HepG2 (cell line): ENCODE data around the gene TF. TPM values are rescaled to one million over a fixed set of nuclear protein-coding genes. Genes with fewer than 3 reads are reported as not detected.

ENCODE experiments used
- ATAC-seq: fragments of 200-7000 bp; cut with Tn5 transposase; 3 replicates; pipeline ENCODE4 v1.9.1; 2020; ENCODE audit warnings: mild to moderate bottlenecking, moderate library complexity
- BruUV-seq: library from RNA; stranded (reverse); fragments of 400-500 nt; replicated peaks from 2 replicates; lab custom pipeline; 2021; lab: Mats Ljungman, UMichigan
- CTCF ChIA-PET: fragments of 300-600 bp; formaldehyde crosslinking; extraction: SDS; loops from one replicate; lab custom pipeline; 2021; ENCODE audit warnings: low total read pairs, inconsistent platforms, low intra/inter-chr PET ratio; lab: Yijun Ruan, JAX
- POLR2A ChIA-PET: fragments of 350-600 bp; sonication (Branson Sonifier 250); formaldehyde crosslinking; loops from one replicate; lab custom pipeline; 2020; ENCODE audit warnings: antibody characterized with exemption, inconsistent platforms; lab: Yijun Ruan, JAX
- DNase-seq: peaks from one replicate; pipeline ENCODE4 v3.0.0-alpha.2; 2015; ENCODE audit warnings: low spot score
- FAIRE-seq: peaks from 3 replicates; lab custom pipeline; 2011; peaks lifted over from hg19 to GRCh38; lab: Jason Lieb, UNC
- H2AFZ ChIP-seq: one replicate; pipeline ENCODE4 v1.6.1; 2011; ENCODE audit warnings: low read length, inconsistent platforms
- H3K27ac ChIP-seq: fragments of 300-600 bp; 3 replicates; pipeline ENCODE4 v1.8.0; 2011; ENCODE audit warnings: mixed run types, mild to moderate bottlenecking, mixed read lengths, low read length, inconsistent platforms; ENCODE audit not compliant: insufficient read depth; ENCODE audit errors: extremely low read length
- H3K27me3 ChIP-seq, 2 experiments: fragments of 200-600 bp in 1 of 2; 2 replicates in 1 of 2; 3 replicates in 1 of 2; pipeline versions ENCODE4 v1.6.0 to v1.8.0; 2011; ENCODE audit warnings: low read length in 2 of 2, mild to moderate bottlenecking in 2 of 2, moderate library complexity in 2 of 2, inconsistent platforms in 1 of 2; ENCODE audit not compliant: insufficient read depth in 2 of 2, control insufficient read depth in 1 of 2
- H3K36me3 ChIP-seq, 2 experiments: fragments of 200-600 bp in 1 of 2; replicated peaks in 1 of 2; 2 replicates in 1 of 2; 3 replicates in 1 of 2; pipeline versions ENCODE4 v1.5.1 to v1.8.0; 2011; ENCODE audit warnings: low read length in 2 of 2, inconsistent platforms in 1 of 2; ENCODE audit not compliant: insufficient read depth in 2 of 2, control insufficient read depth in 1 of 2
- H3K4me1 ChIP-seq: 2 replicates; pipeline ENCODE4 v1.5.1; 2012; ENCODE audit warnings: low read length, inconsistent platforms; ENCODE audit not compliant: insufficient read depth
- H3K4me2 ChIP-seq: 2 replicates; pipeline ENCODE4 v1.6.0; 2011; ENCODE audit warnings: low read depth, low read length, inconsistent platforms
- H3K4me3 ChIP-seq, 3 experiments: fragments of 200-600 bp in 1 of 3; sonication (generic), shearing (Covaris generic) in 1 of 3; replicated peaks in 1 of 3; 2 replicates each; pipeline ENCODE4 v1.5.1; 2011 to 2016; ENCODE audit warnings: low read length in 3 of 3, inconsistent platforms in 2 of 3, low read depth in 2 of 3, mild to moderate bottlenecking in 2 of 3, control low read depth in 1 of 3, mixed read lengths in 1 of 3; ENCODE audit not compliant: insufficient read depth in 1 of 3
- H3K79me2 ChIP-seq: one replicate; pipeline ENCODE4 v1.6.1; 2011; ENCODE audit warnings: low read length, inconsistent platforms; ENCODE audit not compliant: insufficient read depth
- H3K9ac ChIP-seq: 2 replicates; pipeline ENCODE4 v1.6.0; 2011; ENCODE audit warnings: mild to moderate bottlenecking, low read depth, low read length, inconsistent platforms; ENCODE audit not compliant: insufficient read depth
- H3K9me3 ChIP-seq: 2 replicates; pipeline ENCODE4 v1.5.1; 2012; ENCODE audit warnings: mild to moderate bottlenecking, low read length
- H4K20me1 ChIP-seq: 2 replicates; pipeline ENCODE4 v1.6.0; 2011; ENCODE audit warnings: inconsistent platforms, mild to moderate bottlenecking, low read length, moderate library complexity; ENCODE audit not compliant: insufficient read depth
- ATF7 ChIP-seq, 2 experiments: fragments of 450-650 bp in 1 of 2; sonication (generic) in 1 of 2; formaldehyde crosslinking in 1 of 2; IDR thresholded peaks; 2 replicates each; pipeline versions ENCODE4 v1.4.0 to v1.6.1; 2016 to 2020; ENCODE audit warnings: antibody characterized with exemption in 1 of 2, mild to moderate bottlenecking in 1 of 2, missing genetic modification reagents in 1 of 2
- MED1 ChIP-seq: sonication (generic); formaldehyde crosslinking; IDR thresholded peaks from 2 replicates; pipeline ENCODE4 v1.4.0; 2020; ENCODE audit warnings: missing genetic modification reagents
- RAD21 ChIP-seq: fragments of 450-650 bp; formaldehyde crosslinking; IDR thresholded peaks from 2 replicates; pipeline ENCODE4 v1.5.0; 2020; ENCODE audit warnings: mild to moderate bottlenecking
- SAP130 ChIP-seq: IDR thresholded peaks from 2 replicates; pipeline ENCODE4 v1.6.1; 2016; ENCODE audit warnings: low read depth
- SMC3 ChIP-seq: IDR thresholded peaks from 2 replicates; pipeline ENCODE4 v1.6.1; 2011; ENCODE audit warnings: low read length, improper control_type of control experiment
- STAG1 ChIP-seq: sonication (generic); formaldehyde crosslinking; IDR thresholded peaks from 2 replicates; pipeline ENCODE4 v1.4.0; 2020; ENCODE audit warnings: missing genetic modification reagents
- TEAD3 ChIP-seq: optimal IDR thresholded peaks from 2 replicates; pipeline ENCODE3; 2016; ENCODE audit warnings: borderline replicate concordance
- ZNF629 ChIP-seq: sonication (generic); formaldehyde crosslinking; conservative IDR thresholded peaks from 2 replicates; pipeline ENCODE4 v1.5.0; 2020; ENCODE audit warnings: missing genetic modification reagents
- WGBS: methylation state at CpG from one replicate; pipeline ENCODE4 v1.1.6; 2017; ENCODE audit warnings: low lambda C conversion rate; 5-methylcytosine and 5-hydroxymethylcytosine counted together
- in situ Hi-C: cut with HindIII; loops from 2 replicates; pipeline ENCODE4 v1.10.0; 2017; ENCODE audit warnings: low pct_unique_long_range_greater_than_20kb; ENCODE audit not compliant: extremely low pct_ligation_motif_present
- intact Hi-C: fragments of 100-400 bp; cut with micrococcal nuclease; formaldehyde crosslinking; loops from one replicate; pipeline ENCODE4 v1.10.0; 2022; ENCODE audit not compliant: unreplicated experiment
- polyA plus RNA-seq, 8 experiments: library from polyadenylated mRNA; depleted of rRNA in 3 of 8; stranded (reverse) in 7 of 8; unstranded in 1 of 8; fragments of >200 nt; fragmentation: Illumina TruSeq in 4 of 8; extraction: Trizol in 4 of 8; gene quantifications; 2 replicates each; pipeline versions ENCODE4 v1.2.1 to v1.2.3, GENCODE V29; 2011 to 2016; ENCODE audit warnings: low read depth in 4 of 8, missing spikeins in 1 of 8, mixed read lengths in 1 of 8; ENCODE audit not compliant: insufficient read depth in 1 of 8
- total RNA-seq, 5 experiments: library from RNA; depleted of rRNA; stranded (reverse); fragments of >200 nt; fragmentation: Illumina TruSeq; extraction: Trizol; gene quantifications; 2 replicates each; pipeline ENCODE4 v1.2.3, GENCODE V29; 2016; ENCODE audit warnings: low read depth in 1 of 5
- TF ChIP-seq, protein P1 (sequence below): sonication (generic); formaldehyde crosslinking; IDR thresholded peaks from 2 replicates; pipeline ENCODE4 v1.5.0; 2020; ENCODE audit warnings: mild to moderate bottlenecking, missing genetic modification reagents, moderate library complexity
- TF ChIP-seq, protein P2 (sequence below): sonication (generic); formaldehyde crosslinking; IDR thresholded peaks from 2 replicates; pipeline ENCODE4 v1.4.0; 2020; ENCODE audit warnings: missing genetic modification reagents
- TF ChIP-seq, protein P3 (sequence below): sonication (generic); formaldehyde crosslinking; IDR thresholded peaks from 2 replicates; pipeline ENCODE4 v1.4.0; 2020; ENCODE audit warnings: low read depth, mild to moderate bottlenecking, missing genetic modification reagents
- TF ChIP-seq, protein P4 (sequence below): sonication (generic); formaldehyde crosslinking; IDR thresholded peaks from 2 replicates; pipeline ENCODE4 v1.4.0; 2020; ENCODE audit warnings: missing genetic modification reagents

The TF gene
- total and polyA plus RNA-seq, 2 of the 13 experiments (the other 11 are each of a cell fraction or from before 2014, with no cell fraction given): 10,074 to 11,821 TPM

DNA sequence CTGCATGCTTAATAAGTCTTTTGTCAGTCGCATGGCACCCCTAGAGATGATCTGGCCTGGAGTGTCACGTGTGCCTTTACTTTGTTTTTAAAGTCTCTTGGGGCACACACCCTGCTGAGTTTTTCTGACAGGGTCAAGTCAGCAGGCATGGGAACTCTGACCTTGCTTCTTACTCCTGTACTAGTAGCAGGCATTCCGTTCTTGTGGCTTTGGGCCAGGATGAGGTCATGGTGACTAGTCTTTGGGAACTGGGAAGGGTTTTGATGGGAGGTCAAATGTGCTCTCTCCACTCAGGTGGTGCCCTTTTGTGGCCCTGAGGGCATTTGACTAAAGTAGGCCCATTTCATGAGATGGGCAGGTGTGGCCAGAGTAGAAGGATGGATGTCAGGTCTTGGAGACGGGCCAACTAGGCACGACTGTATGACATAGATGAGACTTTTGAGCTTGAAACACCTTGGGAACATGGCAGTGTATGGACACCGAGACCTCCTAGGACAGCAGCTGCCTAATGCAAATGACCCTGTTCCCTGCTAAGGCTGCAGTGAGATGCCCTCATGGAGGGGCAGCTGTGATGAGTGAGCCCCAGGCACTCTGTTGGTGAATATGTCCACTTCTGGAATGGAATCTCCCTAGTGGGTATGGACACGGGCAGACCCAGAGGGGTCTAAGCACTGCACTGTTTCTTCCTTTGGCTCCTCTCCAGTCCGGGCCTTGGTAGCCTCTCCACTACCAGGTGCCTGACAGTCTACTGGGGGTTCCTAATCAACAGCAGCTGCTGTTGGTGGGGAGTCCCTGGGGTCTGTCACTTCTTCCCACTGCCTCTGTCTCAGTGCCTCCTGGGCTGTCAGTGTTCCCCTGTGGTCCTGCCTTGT lies 75.8 kb downstream of the TF start:
- POLR2A ChIA-PET: no interaction called here
- Histone ChIP-seq H3K9ac (no peak overlapping the region), H3K4me2 (no peak overlapping the region), H3K36me3 (peaks cover 18 to 43% of the 10 kb centered on the region in 2 experiments), H3K27me3 (no peaks in the 10 kb centered on the region), H3K27ac (no peak overlapping the region), H3K9me3 (no peaks in the 10 kb centered on the region), H3K4me3 (no peak overlapping the region), H3K79me2 (no peaks in the 10 kb centered on the region), H4K20me1 (0 out of 2 replicates have a peak, but pooled peaks cover 2% of the 10 kb centered on the region), H2AFZ (no peak overlapping the region), H3K4me1 (0 out of 2 replicates have a peak, but pooled peaks cover 5% of the 10 kb centered on the region)
- BruUV-seq: no TSS peak
- DNase-seq: peak; percentile 83
- peak; percentile 32 for FAIRE-seq
- peak; percentile 82 for ATAC-seq
- 85% methylated on average over 6 of the region's 8 CpGs for WGBS
- in situ Hi-C loops (loop anchor here (5.0 kb wide), 1 partner anchor 160 kb away; the partner anchor contains the start of gene TOPBP1), intact Hi-C loops (loop anchor here (5.0 kb wide), 1 partner anchor 160 kb away; the partner anchor contains the start of gene TOPBP1)
- CTCF ChIA-PET: interaction anchor here (2.6 kb wide), 1 partner anchor 159 kb away, joined by 10 read pairs; the partner anchor contains the start of gene TOPBP1
- TF ChIP-seq, protein P1, sequence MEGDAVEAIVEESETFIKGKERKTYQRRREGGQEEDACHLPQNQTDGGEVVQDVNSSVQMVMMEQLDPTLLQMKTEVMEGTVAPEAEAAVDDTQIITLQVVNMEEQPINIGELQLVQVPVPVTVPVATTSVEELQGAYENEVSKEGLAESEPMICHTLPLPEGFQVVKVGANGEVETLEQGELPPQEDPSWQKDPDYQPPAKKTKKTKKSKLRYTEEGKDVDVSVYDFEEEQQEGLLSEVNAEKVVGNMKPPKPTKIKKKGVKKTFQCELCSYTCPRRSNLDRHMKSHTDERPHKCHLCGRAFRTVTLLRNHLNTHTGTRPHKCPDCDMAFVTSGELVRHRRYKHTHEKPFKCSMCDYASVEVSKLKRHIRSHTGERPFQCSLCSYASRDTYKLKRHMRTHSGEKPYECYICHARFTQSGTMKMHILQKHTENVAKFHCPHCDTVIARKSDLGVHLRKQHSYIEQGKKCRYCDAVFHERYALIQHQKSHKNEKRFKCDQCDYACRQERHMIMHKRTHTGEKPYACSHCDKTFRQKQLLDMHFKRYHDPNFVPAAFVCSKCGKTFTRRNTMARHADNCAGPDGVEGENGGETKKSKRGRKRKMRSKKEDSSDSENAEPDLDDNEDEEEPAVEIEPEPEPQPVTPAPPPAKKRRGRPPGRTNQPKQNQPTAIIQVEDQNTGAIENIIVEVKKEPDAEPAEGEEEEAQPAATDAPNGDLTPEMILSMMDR (CRISPR knock-in tag): peak; percentile 69
- TF ChIP-seq STAG1 (peak; percentile 81), TEAD3 (CRISPR knock-in tag) (peak; percentile 19), SMC3 (peak; percentile 33; the same call in 1 of the 2 replicates), RAD21 (CRISPR knock-in tag) (0 out of 2 replicates have a peak, but pooled peaks have one; percentile 32), MED1 (CRISPR knock-in tag) (peak; percentile 38; the same call in 1 of the 2 replicates), SAP130 (peak; percentile 30; the same call in 1 of the 2 replicates), ZNF629 (CRISPR knock-in tag) (peak; percentile 80), ATF7 (IDR thresholded peaks at IDR 0.05) (peak; percentile 69), ATF7 (CRISPR knock-in tag; IDR thresholded peaks at IDR 0.05) (no peak)
- TF ChIP-seq, protein P2, sequence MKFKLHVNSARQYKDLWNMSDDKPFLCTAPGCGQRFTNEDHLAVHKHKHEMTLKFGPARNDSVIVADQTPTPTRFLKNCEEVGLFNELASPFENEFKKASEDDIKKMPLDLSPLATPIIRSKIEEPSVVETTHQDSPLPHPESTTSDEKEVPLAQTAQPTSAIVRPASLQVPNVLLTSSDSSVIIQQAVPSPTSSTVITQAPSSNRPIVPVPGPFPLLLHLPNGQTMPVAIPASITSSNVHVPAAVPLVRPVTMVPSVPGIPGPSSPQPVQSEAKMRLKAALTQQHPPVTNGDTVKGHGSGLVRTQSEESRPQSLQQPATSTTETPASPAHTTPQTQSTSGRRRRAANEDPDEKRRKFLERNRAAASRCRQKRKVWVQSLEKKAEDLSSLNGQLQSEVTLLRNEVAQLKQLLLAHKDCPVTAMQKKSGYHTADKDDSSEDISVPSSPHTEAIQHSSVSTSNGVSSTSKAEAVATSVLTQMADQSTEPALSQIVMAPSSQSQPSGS: peak; percentile 24; the same call in 1 of the 2 replicates
- TF ChIP-seq, protein P3, sequence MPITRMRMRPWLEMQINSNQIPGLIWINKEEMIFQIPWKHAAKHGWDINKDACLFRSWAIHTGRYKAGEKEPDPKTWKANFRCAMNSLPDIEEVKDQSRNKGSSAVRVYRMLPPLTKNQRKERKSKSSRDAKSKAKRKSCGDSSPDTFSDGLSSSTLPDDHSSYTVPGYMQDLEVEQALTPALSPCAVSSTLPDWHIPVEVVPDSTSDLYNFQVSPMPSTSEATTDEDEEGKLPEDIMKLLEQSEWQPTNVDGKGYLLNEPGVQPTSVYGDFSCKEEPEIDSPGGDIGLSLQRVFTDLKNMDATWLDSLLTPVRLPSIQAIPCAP: no peak
- TF ChIP-seq, protein P4, sequence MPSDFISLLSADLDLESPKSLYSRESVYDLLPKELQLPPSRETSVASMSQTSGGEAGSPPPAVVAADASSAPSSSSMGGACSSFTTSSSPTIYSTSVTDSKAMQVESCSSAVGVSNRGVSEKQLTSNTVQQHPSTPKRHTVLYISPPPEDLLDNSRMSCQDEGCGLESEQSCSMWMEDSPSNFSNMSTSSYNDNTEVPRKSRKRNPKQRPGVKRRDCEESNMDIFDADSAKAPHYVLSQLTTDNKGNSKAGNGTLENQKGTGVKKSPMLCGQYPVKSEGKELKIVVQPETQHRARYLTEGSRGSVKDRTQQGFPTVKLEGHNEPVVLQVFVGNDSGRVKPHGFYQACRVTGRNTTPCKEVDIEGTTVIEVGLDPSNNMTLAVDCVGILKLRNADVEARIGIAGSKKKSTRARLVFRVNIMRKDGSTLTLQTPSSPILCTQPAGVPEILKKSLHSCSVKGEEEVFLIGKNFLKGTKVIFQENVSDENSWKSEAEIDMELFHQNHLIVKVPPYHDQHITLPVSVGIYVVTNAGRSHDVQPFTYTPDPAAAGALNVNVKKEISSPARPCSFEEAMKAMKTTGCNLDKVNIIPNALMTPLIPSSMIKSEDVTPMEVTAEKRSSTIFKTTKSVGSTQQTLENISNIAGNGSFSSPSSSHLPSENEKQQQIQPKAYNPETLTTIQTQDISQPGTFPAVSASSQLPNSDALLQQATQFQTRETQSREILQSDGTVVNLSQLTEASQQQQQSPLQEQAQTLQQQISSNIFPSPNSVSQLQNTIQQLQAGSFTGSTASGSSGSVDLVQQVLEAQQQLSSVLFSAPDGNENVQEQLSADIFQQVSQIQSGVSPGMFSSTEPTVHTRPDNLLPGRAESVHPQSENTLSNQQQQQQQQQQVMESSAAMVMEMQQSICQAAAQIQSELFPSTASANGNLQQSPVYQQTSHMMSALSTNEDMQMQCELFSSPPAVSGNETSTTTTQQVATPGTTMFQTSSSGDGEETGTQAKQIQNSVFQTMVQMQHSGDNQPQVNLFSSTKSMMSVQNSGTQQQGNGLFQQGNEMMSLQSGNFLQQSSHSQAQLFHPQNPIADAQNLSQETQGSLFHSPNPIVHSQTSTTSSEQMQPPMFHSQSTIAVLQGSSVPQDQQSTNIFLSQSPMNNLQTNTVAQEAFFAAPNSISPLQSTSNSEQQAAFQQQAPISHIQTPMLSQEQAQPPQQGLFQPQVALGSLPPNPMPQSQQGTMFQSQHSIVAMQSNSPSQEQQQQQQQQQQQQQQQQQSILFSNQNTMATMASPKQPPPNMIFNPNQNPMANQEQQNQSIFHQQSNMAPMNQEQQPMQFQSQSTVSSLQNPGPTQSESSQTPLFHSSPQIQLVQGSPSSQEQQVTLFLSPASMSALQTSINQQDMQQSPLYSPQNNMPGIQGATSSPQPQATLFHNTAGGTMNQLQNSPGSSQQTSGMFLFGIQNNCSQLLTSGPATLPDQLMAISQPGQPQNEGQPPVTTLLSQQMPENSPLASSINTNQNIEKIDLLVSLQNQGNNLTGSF (CRISPR knock-in tag): peak; percentile 52; the same call in 1 of the 2 replicates
